Measurements from ENCODE around the gene CDH8. TPM values are rescaled to one million over a fixed set of nuclear protein-coding genes. Genes with fewer than 3 reads are reported as not detected.
"Not testable (repeated sequence)": the region's sequence is repeated elsewhere in the genome, so short reads cannot be mapped to it uniquely, and the experiment has no call there.

The CDH8 gene
- total RNA-seq, 1 experiment from 2014 or later = not detected

DNA sequence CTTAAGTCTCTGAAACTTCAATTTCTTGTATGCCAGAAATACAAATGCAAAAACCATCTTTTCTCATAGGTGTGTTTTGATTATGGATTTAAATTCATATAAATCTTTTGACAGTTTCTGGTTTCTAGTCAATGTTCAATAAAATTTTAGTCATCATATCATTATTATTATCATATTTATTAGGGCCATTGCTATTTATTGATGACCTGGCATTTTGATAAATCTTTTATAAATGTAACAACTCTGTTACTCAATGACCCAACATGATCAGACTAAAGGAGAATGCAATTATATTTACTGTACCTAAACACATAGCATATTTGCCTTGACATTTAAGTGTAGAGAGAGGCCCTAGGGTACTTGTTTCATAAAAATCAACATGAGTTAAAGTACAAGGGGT lies 320.8 kb downstream of the CDH8 start:
- Histone ChIP-seq H3K9me2 (ENCODE audit: insufficient read depth) (no peaks in the 10 kb centered on the region), H3K79me2 (ENCODE audit: low read depth) (no peaks in the 10 kb centered on the region), H3K4me2 (no peak overlapping the region), H3K4me3 (no peak overlapping the region), H4K20me1 (ENCODE audit: insufficient read depth) (no peaks in the 10 kb centered on the region), H3F3A (ENCODE audit: insufficient read depth, low read depth) (no peaks in the 10 kb centered on the region), H3K27me3 (ENCODE audit: insufficient read depth, low read depth) (no peaks in the 10 kb centered on the region), H3K36me3 (ENCODE audit: low read depth) (no peaks in the 10 kb centered on the region), H3K9me3 (ENCODE audit: insufficient read depth, low read depth) (no peaks in the 10 kb centered on the region), H3K27ac (no peak overlapping the region), H3K4me1 (replicated peaks; ENCODE audit: insufficient read depth) (no peaks in the 10 kb centered on the region), H2AFZ (no peak overlapping the region)
- DNase-seq = no peak
- TF ChIP-seq, protein P1, sequence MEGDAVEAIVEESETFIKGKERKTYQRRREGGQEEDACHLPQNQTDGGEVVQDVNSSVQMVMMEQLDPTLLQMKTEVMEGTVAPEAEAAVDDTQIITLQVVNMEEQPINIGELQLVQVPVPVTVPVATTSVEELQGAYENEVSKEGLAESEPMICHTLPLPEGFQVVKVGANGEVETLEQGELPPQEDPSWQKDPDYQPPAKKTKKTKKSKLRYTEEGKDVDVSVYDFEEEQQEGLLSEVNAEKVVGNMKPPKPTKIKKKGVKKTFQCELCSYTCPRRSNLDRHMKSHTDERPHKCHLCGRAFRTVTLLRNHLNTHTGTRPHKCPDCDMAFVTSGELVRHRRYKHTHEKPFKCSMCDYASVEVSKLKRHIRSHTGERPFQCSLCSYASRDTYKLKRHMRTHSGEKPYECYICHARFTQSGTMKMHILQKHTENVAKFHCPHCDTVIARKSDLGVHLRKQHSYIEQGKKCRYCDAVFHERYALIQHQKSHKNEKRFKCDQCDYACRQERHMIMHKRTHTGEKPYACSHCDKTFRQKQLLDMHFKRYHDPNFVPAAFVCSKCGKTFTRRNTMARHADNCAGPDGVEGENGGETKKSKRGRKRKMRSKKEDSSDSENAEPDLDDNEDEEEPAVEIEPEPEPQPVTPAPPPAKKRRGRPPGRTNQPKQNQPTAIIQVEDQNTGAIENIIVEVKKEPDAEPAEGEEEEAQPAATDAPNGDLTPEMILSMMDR (conservative IDR thresholded peaks at IDR 0.05) = no peak
- TF ChIP-seq EZH2 (IDR thresholded peaks at IDR 0.05; ENCODE audit: low read depth) = no peak
- ChIA-PET CTCF (no interaction called here), POLR2A (ENCODE audit: unreplicated experiment) (no interaction called here)
- intact Hi-C loops (cut with micrococcal nuclease; ENCODE audit: unreplicated experiment) = no loop called here
- no TSS peak for BruUV-seq (replicated peaks)

DNA sequence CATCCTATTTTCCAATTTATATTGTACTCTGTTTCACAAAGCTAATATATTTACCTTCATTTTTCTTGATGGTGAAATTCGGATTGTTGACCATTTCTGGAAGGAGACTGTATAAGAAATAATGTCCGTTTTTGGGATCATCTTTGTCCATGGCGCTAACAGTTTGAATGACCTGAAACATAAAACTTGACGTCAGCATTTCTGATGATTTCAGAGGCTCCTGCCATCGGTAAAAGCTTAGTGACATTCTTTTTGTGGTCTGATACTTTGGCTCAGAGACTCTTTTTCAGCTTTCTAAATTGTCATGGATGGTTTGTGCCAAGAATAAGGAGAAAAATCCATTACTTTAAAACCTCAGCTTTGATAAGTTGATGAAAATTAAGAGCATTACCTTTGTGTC lies 322.5 kb downstream of the CDH8 start:
- TF ChIP-seq EZH2 (IDR thresholded peaks at IDR 0.05; ENCODE audit: low read depth) = no peak
- TF ChIP-seq, protein P1 (conservative IDR thresholded peaks at IDR 0.05) = no peak
- no peak overlapping the region for H3K27ac ChIP-seq
- H3K36me3 ChIP-seq (ENCODE audit: low read depth) = no peaks in the 10 kb centered on the region
- no peaks in the 10 kb centered on the region for H3K9me3 ChIP-seq (ENCODE audit: insufficient read depth, low read depth)
- H3K79me2 ChIP-seq (ENCODE audit: low read depth) = no peaks in the 10 kb centered on the region
- H2AFZ ChIP-seq = no peak overlapping the region
- CTCF ChIA-PET = no interaction called here
- H3K4me2 ChIP-seq = no peak overlapping the region
- H3F3A ChIP-seq (ENCODE audit: insufficient read depth, low read depth) = no peaks in the 10 kb centered on the region
- no peaks in the 10 kb centered on the region for H3K9me2 ChIP-seq (ENCODE audit: insufficient read depth)
- no peak for DNase-seq
- no peaks in the 10 kb centered on the region for H3K4me1 ChIP-seq (replicated peaks; ENCODE audit: insufficient read depth)
- H3K4me3 ChIP-seq = no peak overlapping the region
- intact Hi-C loops (cut with micrococcal nuclease; ENCODE audit: unreplicated experiment) = no loop called here
- POLR2A ChIA-PET (ENCODE audit: unreplicated experiment) = no interaction called here
- no TSS peak for BruUV-seq (replicated peaks)
- no peaks in the 10 kb centered on the region for H4K20me1 ChIP-seq (ENCODE audit: insufficient read depth)
- no peaks in the 10 kb centered on the region for H3K27me3 ChIP-seq (ENCODE audit: insufficient read depth, low read depth)

DNA sequence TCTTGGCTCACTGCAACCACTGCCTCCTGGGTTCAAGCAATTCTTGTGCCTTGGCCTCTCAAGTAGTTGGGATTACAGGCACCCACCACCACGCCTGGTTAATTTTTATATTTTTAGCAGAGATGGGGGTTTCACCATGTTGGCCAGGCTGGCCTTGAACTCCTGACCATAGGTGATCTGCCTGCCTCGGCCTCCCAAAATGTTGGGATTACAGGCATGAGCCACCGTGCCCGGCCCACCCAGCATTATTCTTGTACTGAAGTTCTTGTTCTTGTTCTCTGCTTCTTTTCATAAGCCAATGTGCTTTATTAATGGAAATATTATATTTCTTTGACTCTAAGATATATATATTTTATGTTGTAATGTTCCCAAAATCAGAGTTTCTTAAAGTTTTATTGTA lies 336.6 kb downstream of the CDH8 start:
- H4K20me1 ChIP-seq (ENCODE audit: insufficient read depth); H3K4me3 ChIP-seq; DNase-seq; H3K9me2 ChIP-seq (ENCODE audit: insufficient read depth); H3K27ac ChIP-seq; H3K4me2 ChIP-seq; intact Hi-C loops (cut with micrococcal nuclease; ENCODE audit: unreplicated experiment); BruUV-seq (replicated peaks); POLR2A ChIA-PET (ENCODE audit: unreplicated experiment); H3F3A ChIP-seq (ENCODE audit: insufficient read depth, low read depth); H2AFZ ChIP-seq; H3K79me2 ChIP-seq (ENCODE audit: low read depth); H3K27me3 ChIP-seq (ENCODE audit: insufficient read depth, low read depth); CTCF ChIA-PET; H3K9me3 ChIP-seq (ENCODE audit: insufficient read depth, low read depth); H3K4me1 ChIP-seq (replicated peaks; ENCODE audit: insufficient read depth); H3K36me3 ChIP-seq (ENCODE audit: low read depth): not testable (repeated sequence)

DNA sequence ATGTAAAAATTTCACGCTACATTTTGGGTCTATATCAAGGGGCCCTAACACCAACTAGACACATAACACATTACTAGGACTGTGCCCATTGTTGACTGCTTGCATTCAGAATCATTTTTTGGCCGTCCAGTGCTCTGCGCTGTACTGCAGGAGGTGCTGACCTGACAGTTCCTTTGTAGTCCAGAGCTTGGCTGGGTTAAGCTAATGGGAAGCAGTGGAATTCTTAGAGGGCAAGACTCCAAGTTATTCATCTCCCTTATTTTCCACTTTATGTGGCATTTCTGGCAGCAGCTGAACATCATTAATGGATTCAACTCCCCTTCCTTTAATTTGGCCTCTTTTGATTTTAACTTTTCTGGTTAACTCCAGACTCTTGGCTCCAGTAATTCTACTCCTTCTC lies 351.7 kb downstream of the CDH8 start:
- H3K36me3 ChIP-seq (ENCODE audit: low read depth) = no peaks in the 10 kb centered on the region
- no peaks in the 10 kb centered on the region for H3K9me3 ChIP-seq (ENCODE audit: insufficient read depth, low read depth)
- no peaks in the 10 kb centered on the region for H3K9me2 ChIP-seq (ENCODE audit: insufficient read depth)
- H3K4me2 ChIP-seq = no peak overlapping the region
- H4K20me1 ChIP-seq (ENCODE audit: insufficient read depth) = no peaks in the 10 kb centered on the region
- no peaks in the 10 kb centered on the region for H3K4me1 ChIP-seq (replicated peaks; ENCODE audit: insufficient read depth)
- no peak overlapping the region for H2AFZ ChIP-seq
- no peak overlapping the region for H3K27ac ChIP-seq
- H3K27me3 ChIP-seq (ENCODE audit: insufficient read depth, low read depth) = no peaks in the 10 kb centered on the region
- no peak for TF ChIP-seq EZH2 (IDR thresholded peaks at IDR 0.05; ENCODE audit: low read depth)
- TF ChIP-seq, protein P1 (conservative IDR thresholded peaks at IDR 0.05) = no peak
- no TSS peak for BruUV-seq (replicated peaks)
- intact Hi-C loops (cut with micrococcal nuclease; ENCODE audit: unreplicated experiment) = no loop called here
- ChIA-PET POLR2A (ENCODE audit: unreplicated experiment) (no interaction called here), CTCF (no interaction called here)
- no peaks in the 10 kb centered on the region for H3K79me2 ChIP-seq (ENCODE audit: low read depth)
- no peak for DNase-seq
- H3F3A ChIP-seq (ENCODE audit: insufficient read depth, low read depth) = no peaks in the 10 kb centered on the region
- no peak overlapping the region for H3K4me3 ChIP-seq
